GM21390 (cell line): ENCODE results near the gene TRERF1.
A peak's percentile ranks its signal among the peaks of the same experiment; 100 is the strongest.

Experiments
- ATAC-seq: cut with Tn5 transposase; IDR thresholded peaks from one replicate; pipeline ENCODE4 v1.9.1; 2021; ENCODE audit not compliant: unreplicated experiment

TRERF1 gene

GRCh38 chr6:42370323-42370985, 81.3 kb downstream of the TRERF1 start:
- ATAC-seq, result no peak

- ATAC-seq, result no peak
Observed at GRCh38 chr6:42369568-42369967, 82.2 kb downstream of the TRERF1 start.

GRCh38 chr6:42368181-42368580, 83.5 kb downstream of the TRERF1 start:
- no peak for ATAC-seq

GRCh38 chr6:42367353-42368011, 84.2 kb downstream of the TRERF1 start:
- peak; percentile 56 for ATAC-seq

- no peak for ATAC-seq
Observed at GRCh38 chr6:42366999-42367352, 84.8 kb downstream of the TRERF1 start.

GRCh38 chr6:42366011-42366705, 85.6 kb downstream of the TRERF1 start:
- ATAC-seq, result no peak

- ATAC-seq, result no peak
Observed at GRCh38 chr6:42365021-42365420, 86.7 kb downstream of the TRERF1 start.

GRCh38 chr6:42363926-42364849, 87.5 kb downstream of the TRERF1 start:
- ATAC-seq, result no peak

- no peak for ATAC-seq
Observed at GRCh38 chr6:42361036-42361435, 90.7 kb downstream of the TRERF1 start.

GRCh38 chr6:42359021-42359420, 92.7 kb downstream of the TRERF1 start:
- no peak for ATAC-seq

GRCh38 chr6:42355416-42355815, 96.3 kb downstream of the TRERF1 start:
- no peak for ATAC-seq

GRCh38 chr6:42354702-42355101, 97.0 kb downstream of the TRERF1 start:
- no peak for ATAC-seq

GRCh38 chr6:42352856-42353564, 98.7 kb downstream of the TRERF1 start:
- no peak for ATAC-seq

- no peak for ATAC-seq
Observed at GRCh38 chr6:42350911-42351310, 100.8 kb downstream of the TRERF1 start.

- no peak for ATAC-seq
Observed at GRCh38 chr6:42349753-42350511, 101.8 kb downstream of the TRERF1 start.

GRCh38 chr6:42347456-42347855, 104.3 kb downstream of the TRERF1 start:
- no peak for ATAC-seq

GRCh38 chr6:42345696-42346416, 105.9 kb downstream of the TRERF1 start:
- ATAC-seq, result no peak

GRCh38 chr6:42344756-42345155, 107.0 kb downstream of the TRERF1 start:
- ATAC-seq, result no peak
